HS-5 (cell line): ENCODE results near the gene PDSS2.

Experiments used
- DNase-seq: peaks from one replicate; pipeline ENCODE4 v3.0.0-alpha.2; 2012; ENCODE audit warnings: low read depth

PDSS2 gene

GRCh38 chr6:107360476-107360875, 98.9 kb downstream of the PDSS2 start:
- DNase-seq, result no peak

GRCh38 chr6:107357842-107358241, 101.5 kb downstream of the PDSS2 start:
- no peak for DNase-seq

GRCh38 chr6:107357031-107357430, 102.3 kb downstream of the PDSS2 start:
- DNase-seq, result no peak

GRCh38 chr6:107355659-107356058, 103.7 kb downstream of the PDSS2 start:
- no peak for DNase-seq

- no peak for DNase-seq
Measured at GRCh38 chr6:107354451-107354850, 104.9 kb downstream of the PDSS2 start.

GRCh38 chr6:107353773-107354382, 105.5 kb downstream of the PDSS2 start:
- DNase-seq, result no peak

GRCh38 chr6:107348224-107348623, 111.1 kb downstream of the PDSS2 start:
- no peak for DNase-seq

- DNase-seq, result no peak
Measured at GRCh38 chr6:107345393-107345792, 114.0 kb downstream of the PDSS2 start.

- DNase-seq, result no peak
Measured at GRCh38 chr6:107344981-107345380, 114.4 kb downstream of the PDSS2 start.

- DNase-seq, result no peak
Measured at GRCh38 chr6:107344383-107344782, 115.0 kb downstream of the PDSS2 start.

- no peak for DNase-seq
Measured at GRCh38 chr6:107342144-107342543, 117.2 kb downstream of the PDSS2 start.

GRCh38 chr6:107340881-107341280, 118.5 kb downstream of the PDSS2 start:
- no peak for DNase-seq

- no peak for DNase-seq
Measured at GRCh38 chr6:107337191-107337741, 122.1 kb downstream of the PDSS2 start.

GRCh38 chr6:107334026-107334425, 125.3 kb downstream of the PDSS2 start:
- DNase-seq, result no peak

GRCh38 chr6:107333491-107333890, 125.9 kb downstream of the PDSS2 start:
- no peak for DNase-seq

GRCh38 chr6:107331409-107332386, 127.7 kb downstream of the PDSS2 start:
- DNase-seq, result no peak

GRCh38 chr6:107330168-107330567, 129.2 kb downstream of the PDSS2 start:
- no peak for DNase-seq

- no peak for DNase-seq
Measured at GRCh38 chr6:107329063-107329860, 130.1 kb downstream of the PDSS2 start.

- DNase-seq, result no peak
Measured at GRCh38 chr6:107328081-107328480, 131.3 kb downstream of the PDSS2 start.

GRCh38 chr6:107323133-107323785, 136.1 kb downstream of the PDSS2 start:
- DNase-seq, result peak; percentile 84

GRCh38 chr6:107321793-107322192, 137.6 kb downstream of the PDSS2 start:
- no peak for DNase-seq
